SU-DHL-6 (cell line): ENCODE measurements around the gene AHR.

Experiments used
- CTCF ChIP-seq: fragments of 200-600 bp; sonication (generic); IDR thresholded peaks from one replicate; pipeline ENCODE4 v1.5.1; 2017; ENCODE audit warnings: antibody characterized with exemption, mild to moderate bottlenecking, low read length, moderate library complexity; ENCODE audit not compliant: insufficient read depth, poor library complexity, severe bottlenecking
- EZH2phosphoT487 ChIP-seq: fragments of 200-600 bp; sonication (generic), shearing (Covaris generic); conservative IDR thresholded peaks from 2 replicates; pipeline ENCODE4 v1.6.1; 2018; ENCODE audit warnings: mild to moderate bottlenecking, antibody characterized with exemption, low read length, moderate library complexity, mixed read lengths

GRCh38 chr7:17336168-17336567, 37.7 kb downstream of the AHR start:
- no peak for TF ChIP-seq CTCF
- no peak for TF ChIP-seq EZH2phosphoT487
